GM19397 (cell line): ENCODE measurements around the gene DGKH.
A peak's percentile ranks its signal among the peaks of the same experiment; 100 is the strongest.
"Not testable (repeated sequence)": the region's sequence is repeated elsewhere in the genome, so short reads cannot be mapped to it uniquely, and the experiment has no call there.

Experiments
- ATAC-seq: cut with Tn5 transposase; IDR thresholded peaks from one replicate; pipeline ENCODE4 v1.9.1; 2021; ENCODE audit warnings: mild to moderate bottlenecking, moderate library complexity; ENCODE audit not compliant: unreplicated experiment

The DGKH gene

DNA sequence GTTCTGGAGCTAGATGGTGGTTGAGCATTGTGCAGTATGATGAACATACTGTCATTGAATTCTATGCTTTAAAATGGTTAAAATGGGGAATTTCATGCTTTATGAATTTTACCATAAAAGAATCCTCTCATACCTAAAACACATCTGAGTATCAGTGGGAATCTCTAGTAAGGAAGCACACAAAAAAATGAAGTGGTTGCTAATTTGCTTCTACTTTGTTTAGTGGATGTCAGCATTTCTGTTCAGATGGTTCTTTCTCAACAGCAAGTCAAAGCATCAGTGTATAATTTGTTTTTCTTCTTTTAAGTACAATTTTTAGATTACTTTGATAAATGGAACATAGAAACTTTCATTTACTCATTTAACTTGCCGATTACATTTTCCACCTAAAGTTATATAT, 171.4 kb downstream of the DGKH start:
- ATAC-seq: no peak

DNA sequence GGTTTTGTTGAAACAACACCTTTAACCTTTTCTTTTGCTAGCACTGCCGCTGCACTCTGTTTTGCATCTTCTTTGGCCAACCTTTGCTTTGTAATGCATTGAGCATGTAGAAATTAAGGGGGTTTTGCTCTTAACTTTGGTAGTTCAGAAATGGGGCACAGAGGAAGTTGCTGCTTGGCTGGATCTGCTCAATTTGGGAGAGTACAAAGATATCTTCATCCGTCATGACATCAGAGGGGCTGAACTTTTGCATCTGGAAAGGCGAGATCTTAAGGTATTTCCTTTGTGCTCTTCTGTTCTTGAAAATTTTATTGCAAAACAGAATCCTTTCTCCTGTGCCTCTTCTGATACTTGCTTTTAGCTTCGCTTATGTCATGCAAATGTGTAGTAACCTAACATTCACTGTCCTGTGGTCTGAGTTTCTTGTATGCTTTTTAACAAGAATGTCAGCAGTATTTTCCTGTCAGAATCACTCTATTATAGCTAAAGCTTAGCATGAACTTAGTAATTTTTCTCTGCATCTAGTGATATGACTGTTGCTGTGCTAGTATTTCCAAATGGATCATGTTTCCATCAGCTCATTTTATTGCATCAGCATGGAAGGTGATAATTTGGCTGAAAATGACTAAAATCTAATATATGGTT, 172.8 kb downstream of the DGKH start:
- ATAC-seq: no peak

DNA sequence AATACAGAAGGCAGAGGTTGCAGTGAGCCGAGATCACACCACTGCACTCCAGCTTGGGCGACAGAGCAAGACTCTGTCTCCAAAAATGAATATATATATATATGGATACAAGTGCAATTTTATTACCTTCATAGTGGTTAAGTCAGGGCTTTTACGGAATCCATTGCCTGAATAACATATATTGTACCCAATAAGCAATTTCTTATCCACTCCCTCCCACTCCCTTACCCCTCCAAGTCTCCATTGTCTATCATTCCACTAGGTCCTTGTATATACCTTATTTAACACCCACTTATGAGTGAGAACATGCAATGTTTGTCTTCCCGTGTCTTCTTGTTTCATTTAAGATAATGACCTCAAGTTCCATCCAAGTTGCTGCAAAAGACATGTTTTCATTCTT, 175.2 kb downstream of the DGKH start:
- ATAC-seq: no peak

DNA sequence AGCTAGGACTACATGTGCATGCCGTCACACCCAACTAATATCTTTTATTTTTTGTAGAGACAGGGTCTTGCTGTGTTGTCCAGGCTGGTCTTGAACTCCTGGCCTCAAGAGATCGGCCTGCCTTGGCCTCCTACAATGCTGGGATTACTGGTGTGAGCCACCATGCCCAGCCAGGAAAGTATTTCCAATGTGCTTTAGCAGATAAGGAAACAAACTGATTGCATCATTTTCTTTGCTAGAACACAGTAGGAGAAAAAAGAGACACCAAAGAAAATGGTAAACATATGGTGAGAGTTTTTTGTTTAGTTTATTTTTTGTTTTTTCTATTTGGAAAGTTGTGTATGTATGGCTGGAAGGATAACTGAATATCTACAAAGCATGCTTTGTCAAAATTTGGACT, 176.6 kb downstream of the DGKH start:
- ATAC-seq: no peak

DNA sequence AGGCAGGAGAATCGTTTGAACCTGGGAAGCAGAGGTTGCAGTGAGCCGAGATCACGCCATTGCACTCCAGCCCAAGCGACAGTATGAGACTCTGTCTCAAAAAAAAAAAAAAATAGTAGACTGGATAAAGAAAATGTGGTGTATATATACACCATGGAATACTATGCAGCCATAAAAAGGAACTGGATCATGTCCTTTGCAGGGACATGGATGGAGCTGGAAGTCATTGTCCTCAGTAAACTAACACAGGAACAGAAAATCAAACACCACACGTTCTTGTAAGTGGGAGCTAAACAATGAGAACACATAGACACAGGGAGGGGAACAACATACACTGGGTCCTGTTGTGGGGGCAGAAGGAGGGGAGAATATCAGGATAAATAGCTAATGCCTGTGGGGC, 178.3 kb downstream of the DGKH start:
- ATAC-seq: not testable (repeated sequence)

DNA sequence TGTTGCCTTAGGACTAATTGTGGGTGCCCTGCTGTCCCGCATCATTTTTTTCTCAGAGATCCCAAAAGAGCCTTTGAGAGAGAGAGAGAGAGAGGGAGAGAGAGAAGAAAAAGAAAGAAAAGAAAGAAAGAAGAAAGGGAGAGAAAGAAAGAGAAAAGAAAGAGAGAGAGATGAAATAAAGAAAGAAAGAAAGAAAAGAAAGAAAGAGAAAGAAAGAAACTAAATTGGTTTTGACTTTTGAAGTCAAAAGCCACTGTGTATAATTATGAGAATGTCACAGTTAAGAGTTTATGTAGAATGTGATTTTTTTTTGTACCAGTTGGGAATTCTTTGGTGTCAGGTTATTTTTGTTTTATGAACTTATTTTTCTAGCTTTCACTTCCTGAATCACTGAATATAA, 180.1 kb downstream of the DGKH start:
- no peak for ATAC-seq

DNA sequence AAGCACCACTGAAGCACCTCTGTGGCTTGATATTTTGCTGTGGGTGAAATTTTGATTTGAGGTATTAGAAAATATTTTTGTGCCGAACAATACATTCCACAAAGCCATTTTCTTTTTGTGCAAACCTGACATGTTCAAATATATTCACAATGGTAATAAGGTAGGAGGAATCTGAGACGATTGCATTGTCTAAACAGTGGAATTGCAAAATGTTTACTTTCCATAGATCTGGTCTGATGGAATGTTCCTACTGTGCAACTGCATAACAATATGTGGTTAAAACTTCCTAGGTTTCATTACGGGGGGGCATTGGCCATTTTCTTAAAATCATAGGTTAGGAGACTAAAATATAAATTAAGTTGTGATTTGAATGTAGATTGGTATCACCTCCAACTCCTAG, 180.8 kb downstream of the DGKH start:
- ATAC-seq: no peak

DNA sequence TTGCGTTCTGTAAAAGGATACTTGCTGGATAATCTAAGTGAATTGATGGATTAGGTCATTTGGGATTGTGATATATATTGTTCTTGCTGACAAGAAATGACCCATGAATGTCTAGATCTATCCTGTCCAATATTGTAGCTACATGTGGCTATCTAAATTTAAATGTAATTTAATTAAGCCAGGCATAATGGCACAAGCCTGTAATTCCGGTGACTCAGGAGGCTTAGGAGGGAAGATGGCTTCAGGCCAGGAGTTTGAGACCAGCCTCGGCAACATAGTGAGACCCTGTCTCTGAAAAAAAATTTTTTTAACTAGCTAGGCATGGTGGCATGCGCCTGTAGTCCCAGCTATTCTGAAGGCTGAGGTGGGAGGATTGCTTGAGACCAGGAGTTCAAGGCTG, 184.2 kb downstream of the DGKH start:
- ATAC-seq: no peak

DNA sequence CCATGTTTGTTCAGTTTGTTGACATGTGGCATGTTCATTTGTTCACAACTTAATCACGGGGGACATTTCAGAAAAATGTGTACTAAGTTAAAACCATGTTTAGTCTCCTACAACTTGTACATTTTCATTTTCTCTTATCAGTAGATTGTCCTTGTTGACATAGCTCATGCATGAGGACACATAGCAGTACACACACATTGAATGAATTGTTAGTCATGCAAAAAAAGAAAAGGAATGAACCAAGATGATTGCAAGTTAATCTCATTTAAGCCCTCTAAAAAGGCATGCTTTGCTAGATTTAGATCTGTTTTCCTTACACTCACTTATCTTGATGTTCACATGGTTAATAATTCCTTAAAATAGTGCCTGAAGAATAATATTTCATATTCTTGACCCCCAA, 185.3 kb downstream of the DGKH start:
- ATAC-seq: no peak

DNA sequence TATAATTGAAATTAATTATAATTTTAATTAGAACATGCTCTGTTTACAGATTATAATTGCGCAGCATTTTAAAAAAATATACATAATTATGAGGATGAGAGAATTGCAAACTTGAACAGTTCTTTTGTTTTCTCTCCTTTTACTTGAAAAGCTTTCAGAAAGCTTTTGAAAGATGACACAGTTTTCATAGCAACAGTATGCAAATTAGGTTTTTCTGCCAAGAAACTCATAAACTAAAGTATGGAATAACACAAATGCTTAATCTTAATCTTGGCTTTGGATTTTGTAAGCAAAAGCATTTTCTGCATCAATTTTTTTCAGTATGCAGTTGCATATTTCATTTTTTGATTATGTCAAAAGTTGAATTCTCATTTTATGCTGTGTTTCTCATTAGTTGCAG, 190.7 kb downstream of the DGKH start:
- ATAC-seq: no peak

DNA sequence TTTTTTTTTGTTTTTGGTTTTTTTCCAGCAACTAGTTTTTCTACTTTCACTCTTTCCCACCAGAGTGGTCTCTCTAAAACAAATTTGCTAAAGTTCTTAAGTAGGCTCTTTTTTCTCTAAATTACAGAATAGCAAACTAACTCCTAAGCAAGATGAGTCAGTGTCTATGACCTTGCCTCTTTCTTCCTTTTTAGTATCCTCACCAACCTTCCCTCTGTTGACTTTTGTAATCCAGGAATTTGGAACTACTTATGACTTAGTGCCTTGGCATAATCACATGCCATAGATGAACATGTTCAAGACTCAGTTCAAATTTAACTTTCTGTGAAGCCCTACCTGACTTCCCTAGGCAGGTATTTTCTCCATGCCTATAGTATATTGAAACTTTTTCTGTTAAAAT, 191.2 kb downstream of the DGKH start:
- no peak for ATAC-seq

DNA sequence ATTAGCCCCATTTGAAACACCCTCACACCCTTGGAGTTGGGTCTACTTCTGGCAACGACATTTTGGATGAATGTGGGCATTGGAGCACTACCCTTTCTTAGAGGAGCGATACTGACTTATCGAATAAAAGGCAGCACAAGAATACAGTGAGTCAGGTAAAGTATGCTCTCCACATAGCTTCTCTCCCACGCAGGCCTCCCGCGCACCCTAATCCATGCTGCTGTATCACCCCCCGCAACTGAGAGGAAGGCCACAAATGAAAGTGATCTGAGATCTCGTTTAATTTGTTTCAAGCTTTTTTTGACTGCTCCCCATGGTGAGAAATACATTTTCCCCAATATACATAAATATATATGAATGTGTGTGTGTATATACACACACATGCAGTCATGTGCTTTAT, 198.1 kb downstream of the DGKH start:
- no peak for ATAC-seq

DNA sequence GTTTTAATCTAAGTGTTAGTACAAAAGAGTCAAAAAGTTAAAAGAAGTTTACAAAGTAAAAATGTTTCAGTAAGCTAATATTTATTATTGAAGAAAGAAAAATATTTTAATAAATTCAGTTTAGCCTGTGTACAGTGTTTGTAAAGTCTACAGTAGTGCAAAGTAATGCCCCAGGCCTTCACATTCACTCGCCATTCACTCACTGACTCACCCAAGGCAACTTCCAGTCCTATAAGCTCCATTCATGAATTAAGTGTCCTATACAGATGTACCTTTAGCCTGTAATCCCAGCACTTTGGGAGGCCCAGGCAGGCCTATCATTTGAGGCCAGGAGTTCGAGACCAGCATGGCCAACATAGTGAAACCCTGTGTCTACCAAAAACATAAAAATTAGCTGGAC, 199.4 kb downstream of the DGKH start:
- ATAC-seq: no peak

DNA sequence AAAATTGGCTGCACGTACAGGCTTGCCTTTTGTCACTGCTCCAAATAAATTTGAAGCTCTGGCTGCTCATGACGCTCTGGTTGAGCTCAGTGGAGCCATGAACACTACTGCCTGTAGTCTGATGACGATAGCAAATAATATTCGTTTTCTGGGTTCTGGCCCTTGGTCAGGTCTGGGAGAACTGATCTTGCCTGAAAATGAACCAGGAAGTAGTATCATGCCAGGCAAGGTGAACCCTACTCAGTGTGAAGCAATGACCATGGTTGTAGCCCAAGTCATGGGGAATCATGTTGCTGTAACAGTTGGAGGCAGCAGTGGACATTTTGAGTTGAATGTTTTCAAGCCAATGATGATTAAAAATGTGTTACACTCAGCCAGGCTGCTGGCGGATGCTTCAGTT, 207.4 kb downstream of the DGKH start:
- no peak for ATAC-seq

DNA sequence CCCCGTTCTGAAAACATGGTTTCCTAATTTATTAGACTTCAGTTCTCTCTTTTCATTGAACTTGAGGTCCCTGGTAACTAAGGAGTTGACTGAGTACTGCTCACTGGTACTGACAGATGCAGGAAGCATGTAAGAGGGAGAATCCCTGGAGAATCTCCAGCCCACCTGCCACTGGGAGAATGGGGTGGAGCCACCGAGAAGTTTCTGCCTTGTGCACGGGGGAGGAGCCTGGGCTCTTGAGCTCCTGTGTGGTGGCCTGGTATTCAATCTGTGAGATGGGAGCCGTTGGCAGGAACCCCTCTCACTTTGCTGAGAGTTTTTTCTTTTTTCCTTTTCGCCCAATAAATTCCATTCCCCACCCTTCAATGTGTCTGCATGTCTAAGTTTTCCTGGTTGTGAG, 210.3 kb downstream of the DGKH start:
- ATAC-seq: no peak

DNA sequence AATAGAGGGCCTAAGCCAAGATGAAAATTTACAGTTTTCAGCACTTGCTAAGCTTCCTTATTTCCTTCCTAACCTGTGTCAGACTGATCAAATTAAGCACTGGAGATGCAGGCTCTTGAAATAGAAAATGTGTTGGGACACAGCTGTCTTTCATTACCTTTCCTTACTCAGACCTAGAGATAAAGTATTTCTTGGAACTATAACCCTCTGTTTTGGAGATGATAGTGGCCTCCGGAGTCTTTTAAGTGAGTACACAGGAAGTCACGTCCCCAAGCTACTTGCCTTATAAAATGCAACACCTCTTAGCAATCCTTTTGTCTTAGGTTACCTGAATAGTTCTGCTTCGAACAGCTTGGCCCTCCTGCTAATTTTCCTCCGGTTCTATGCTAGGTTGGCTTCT, 211.1 kb downstream of the DGKH start:
- no peak for ATAC-seq

DNA sequence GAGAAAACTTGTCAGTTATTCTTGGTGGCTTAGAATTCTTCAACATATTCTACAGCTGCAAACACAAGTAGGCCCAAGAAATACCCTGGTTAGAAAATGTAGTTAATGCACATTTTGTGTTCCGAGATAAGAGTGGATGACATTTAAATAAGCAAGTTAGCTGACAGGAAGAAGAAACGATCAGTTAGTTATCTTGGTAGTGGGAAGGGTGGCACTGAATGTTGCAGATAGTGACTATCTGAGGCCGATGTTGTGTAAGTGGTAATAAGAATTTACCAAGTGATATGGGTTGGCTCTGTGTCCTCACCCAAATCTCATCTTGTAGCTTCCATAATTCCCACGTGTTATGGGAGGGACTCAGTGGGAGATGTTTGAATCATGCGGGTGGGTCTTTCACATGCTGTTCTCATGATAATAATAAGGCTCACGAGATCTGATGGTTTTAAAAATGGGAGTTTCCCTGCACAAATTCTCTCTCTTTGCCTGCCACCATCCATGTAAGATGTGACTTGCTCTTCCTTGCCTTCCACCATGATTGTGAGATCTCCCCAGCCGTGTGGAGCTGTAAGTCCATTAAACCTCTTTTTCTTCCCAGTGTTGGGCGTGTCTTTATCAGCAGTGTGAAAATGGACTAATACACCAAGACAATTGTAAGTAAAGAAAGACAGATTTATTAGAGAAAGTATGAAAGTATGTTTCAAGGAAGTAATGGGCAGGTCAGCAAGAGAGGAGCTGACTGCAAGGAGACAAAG, 212.6 kb downstream of the DGKH start:
- ATAC-seq: no peak

DNA sequence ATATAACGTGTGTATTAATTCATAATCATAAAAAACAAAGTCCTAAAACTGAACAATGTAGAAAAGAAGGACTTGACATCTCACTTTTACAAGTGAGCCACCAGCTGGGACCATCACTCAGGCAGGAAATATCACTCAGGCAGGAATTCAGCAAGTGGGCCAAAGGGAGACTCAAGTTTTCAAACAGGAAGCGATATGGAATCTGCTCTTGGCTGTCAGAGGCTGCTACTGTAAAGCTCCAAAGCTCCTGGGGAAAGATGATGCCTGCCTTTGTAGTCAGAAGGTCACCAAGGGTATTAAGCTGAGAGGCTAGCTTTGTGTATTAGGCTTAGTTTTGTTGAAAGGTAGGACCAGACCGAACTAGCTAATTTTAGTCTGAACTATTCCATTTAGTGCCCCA, 218.0 kb downstream of the DGKH start:
- ATAC-seq: no peak

DNA sequence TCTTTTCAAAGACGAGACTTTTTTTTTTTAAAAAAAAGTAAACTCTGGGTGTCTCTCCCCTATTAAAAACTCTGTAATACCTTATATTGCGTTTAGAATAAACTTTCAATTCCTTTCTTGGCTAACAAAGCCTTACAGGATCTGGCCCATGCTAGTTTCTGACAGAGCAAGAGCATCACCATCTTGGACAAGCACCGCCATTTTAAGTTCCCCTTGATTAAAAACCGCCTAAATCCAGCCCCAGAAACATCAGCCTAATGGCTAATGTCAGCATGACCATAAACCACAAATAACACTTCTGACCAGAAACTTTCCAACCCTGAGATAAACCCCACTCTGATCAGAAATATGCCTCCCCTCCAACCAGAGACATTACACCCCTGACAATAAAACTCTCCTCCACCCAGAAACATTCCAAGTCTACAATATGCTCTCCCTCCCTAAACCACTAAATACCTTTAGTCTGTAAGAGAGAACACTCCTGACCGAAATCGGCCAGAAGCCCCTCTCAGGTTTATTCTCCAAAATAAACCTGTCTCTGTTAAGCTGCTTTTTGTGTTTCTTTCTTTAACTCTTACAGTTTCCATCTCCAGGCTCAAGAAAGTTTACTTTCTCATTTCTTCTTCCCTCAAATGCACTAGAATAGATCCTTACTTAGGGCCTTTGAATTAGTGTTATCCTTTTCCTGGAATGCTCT, 221.9 kb downstream of the DGKH start:
- no peak for ATAC-seq

DNA sequence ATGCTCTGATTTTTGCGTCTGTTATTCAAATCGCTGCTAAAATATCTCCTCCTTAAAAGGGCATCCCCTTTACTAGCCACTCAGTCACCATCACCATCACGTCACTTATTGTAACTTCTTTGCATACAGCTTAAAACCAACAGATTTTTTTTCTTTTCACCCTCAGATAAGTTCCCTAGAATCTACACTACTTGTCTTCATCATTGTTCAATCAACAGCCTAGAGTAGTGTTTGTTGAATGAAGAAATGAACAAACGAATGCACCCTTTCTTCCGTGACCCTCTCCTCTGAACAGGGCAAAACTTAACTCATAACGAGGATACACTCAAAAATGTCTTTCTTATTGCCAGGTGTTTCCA, 222.4 kb downstream of the DGKH start:
- no peak for ATAC-seq

DNA sequence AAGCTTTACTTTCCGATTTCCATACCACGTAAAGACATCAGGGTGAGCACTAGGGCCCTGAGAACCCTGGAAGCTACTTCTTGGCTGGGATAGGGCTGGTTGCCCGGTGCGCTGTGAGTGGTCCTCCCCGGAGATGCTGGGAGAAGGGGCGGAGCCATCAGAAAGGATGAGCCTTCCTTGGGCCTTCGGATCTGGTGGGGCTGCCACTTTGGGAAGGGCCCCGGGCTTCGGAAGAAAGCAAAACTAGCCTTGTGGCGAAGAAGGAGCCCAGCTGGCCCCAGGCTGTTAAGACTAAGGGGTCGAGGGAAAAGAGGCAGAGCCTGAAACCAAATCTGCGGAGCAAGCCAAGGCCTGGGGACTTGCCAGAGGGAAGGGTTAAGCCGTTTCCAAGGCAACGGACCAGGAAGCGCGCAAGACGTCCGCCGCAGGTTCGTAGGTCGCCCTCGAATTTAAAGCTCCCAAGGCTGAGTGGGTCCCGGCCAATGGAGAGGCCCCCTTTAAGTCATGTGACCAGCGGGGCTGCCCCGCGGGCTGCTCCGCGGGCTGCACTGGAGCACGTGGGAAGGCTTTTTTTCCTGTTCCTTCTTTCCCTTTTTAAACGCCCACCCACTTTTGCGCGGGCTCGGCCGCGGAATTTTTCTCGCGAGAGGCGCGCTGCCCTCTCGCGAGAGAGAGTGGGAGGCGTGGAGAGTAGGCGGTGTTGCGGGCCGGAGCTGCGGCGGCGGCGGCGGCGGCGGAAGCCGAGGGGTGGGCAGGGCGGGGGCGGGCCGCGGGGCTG, 223.1 kb downstream of the DGKH start:
- peak; percentile 85 for ATAC-seq
